ENCODE measurements around the gene TRIOBP. TPM values are rescaled to one million over a fixed set of nuclear protein-coding genes. Genes with fewer than 3 reads are reported as not detected.
A peak's percentile ranks its signal among the peaks of the same experiment; 100 is the strongest.
"Not testable (repeated sequence)": the region's sequence is repeated elsewhere in the genome, so short reads cannot be mapped to it uniquely, and the experiment has no call there.

Gene TRIOBP
- polyA plus RNA-seq, 1 experiment: 73.9 TPM

DNA sequence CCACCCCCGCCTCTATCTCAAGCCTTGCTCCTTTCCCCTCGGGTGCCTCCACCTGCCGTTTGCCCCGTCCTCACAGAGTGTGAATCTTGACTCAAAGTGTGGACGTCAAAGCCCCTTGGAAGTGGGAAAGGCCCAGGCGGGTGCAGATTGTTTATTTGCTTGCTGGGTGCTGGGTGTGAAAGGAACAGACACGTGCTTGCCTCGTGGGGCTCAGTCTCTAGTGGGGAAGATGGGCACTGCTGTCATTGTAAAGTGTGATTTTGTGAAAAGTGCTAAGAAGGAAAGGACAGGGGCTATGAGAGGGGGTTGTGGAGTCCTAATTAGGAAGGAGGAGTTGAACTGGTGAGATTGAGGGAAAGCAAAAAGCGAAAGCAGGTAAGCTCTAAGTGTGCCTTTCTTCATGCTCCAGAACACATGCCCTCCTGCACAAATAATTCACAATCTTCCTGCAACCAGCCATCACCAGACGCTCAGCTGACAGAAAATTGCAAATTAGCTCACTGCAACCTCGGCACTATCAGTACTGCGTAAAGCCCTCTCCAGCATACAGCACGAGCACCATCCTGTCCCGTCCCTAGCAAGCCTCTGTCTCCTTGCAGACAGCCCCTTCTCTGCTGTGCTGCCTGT is 101.1 kb downstream of the TRIOBP start:
- Histone ChIP-seq H3K27me3 (ENCODE audit: control insufficient read depth, insufficient read depth, low read length) (peaks cover 3% of the 10 kb centered on the region; the same call in 1 of the 2 replicates), H3K4me3 (ENCODE audit: low read depth, low read length) (no peak overlapping the region), H3K36me3 (ENCODE audit: control insufficient read depth, insufficient read depth, low read length) (no peaks in the 10 kb centered on the region)
- ChIA-PET CTCF (no interaction called here), POLR2A (no interaction called here)
- TF ChIP-seq, protein P1, sequence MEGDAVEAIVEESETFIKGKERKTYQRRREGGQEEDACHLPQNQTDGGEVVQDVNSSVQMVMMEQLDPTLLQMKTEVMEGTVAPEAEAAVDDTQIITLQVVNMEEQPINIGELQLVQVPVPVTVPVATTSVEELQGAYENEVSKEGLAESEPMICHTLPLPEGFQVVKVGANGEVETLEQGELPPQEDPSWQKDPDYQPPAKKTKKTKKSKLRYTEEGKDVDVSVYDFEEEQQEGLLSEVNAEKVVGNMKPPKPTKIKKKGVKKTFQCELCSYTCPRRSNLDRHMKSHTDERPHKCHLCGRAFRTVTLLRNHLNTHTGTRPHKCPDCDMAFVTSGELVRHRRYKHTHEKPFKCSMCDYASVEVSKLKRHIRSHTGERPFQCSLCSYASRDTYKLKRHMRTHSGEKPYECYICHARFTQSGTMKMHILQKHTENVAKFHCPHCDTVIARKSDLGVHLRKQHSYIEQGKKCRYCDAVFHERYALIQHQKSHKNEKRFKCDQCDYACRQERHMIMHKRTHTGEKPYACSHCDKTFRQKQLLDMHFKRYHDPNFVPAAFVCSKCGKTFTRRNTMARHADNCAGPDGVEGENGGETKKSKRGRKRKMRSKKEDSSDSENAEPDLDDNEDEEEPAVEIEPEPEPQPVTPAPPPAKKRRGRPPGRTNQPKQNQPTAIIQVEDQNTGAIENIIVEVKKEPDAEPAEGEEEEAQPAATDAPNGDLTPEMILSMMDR (IDR thresholded peaks at IDR 0.05; ENCODE audit: insufficient read depth, low read depth, low read length): no peak
- DNase-seq (ENCODE audit: low read depth): no peak

DNA sequence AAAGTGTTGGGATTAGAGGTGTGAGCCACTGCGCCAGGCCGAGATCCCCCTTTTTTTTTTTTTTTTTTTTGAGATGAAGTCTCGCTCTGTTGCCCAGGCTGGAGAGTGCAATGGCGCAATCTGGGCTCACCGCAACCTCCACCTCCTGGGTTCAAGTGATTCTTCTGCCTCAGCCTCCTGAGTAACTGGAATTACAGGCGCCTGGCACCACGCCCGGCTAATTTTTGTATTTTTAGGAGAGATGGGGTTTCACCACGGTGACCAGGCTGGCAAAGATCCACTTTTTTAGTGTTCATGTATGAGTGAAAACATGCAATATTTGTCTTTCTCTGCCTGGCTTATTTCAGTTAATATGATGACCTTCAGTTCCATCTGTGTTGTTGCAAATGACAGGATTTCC is 103.1 kb downstream of the TRIOBP start:
- H3K27me3 ChIP-seq (ENCODE audit: control insufficient read depth, insufficient read depth, low read length); H3K4me3 ChIP-seq (ENCODE audit: low read depth, low read length); H3K36me3 ChIP-seq (ENCODE audit: control insufficient read depth, insufficient read depth, low read length); POLR2A ChIA-PET; DNase-seq (ENCODE audit: low read depth): not testable (repeated sequence)
- CTCF ChIA-PET: interaction anchor here (1.3 kb wide), 1 partner anchor 8 kb away, joined by 3 read pairs; no protein-coding TSS in a partner anchor

DNA sequence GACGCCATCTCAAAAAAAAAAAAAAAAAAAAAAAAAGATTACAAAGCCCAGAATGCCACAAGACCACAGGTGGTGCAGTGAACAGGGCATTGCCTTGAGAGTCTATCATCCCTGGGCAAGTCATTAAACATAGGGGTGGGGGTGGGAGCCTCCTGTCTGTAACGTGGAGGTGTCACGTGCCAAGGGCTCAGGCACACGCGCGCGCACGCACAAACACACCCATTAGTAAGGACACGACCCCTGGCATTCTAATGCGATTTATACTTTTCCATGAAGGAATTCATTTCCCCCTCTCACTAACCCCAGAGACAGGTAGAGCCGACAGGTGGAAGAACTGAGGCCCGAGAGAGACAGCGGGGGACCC is 105.1 kb downstream of the TRIOBP start:
- Histone ChIP-seq H3K4me3 (ENCODE audit: low read depth, low read length) (peak overlapping the region; percentile 60), H3K27me3 (ENCODE audit: control insufficient read depth, insufficient read depth, low read length) (peaks cover 3% of the 10 kb centered on the region; the same call in 1 of the 2 replicates), H3K36me3 (ENCODE audit: control insufficient read depth, insufficient read depth, low read length) (no peaks in the 10 kb centered on the region)
- DNase-seq (ENCODE audit: low read depth): no peak
- TF ChIP-seq, protein P1 (IDR thresholded peaks at IDR 0.05; ENCODE audit: insufficient read depth, low read depth, low read length): no peak
- ChIA-PET POLR2A (no interaction called here), CTCF (interaction anchor here (1.7 to 1.8 kb wide), 2 partner anchors 10 to 158 kb away, joined by 4 to 7 read pairs; no protein-coding TSS in a partner anchor)

DNA sequence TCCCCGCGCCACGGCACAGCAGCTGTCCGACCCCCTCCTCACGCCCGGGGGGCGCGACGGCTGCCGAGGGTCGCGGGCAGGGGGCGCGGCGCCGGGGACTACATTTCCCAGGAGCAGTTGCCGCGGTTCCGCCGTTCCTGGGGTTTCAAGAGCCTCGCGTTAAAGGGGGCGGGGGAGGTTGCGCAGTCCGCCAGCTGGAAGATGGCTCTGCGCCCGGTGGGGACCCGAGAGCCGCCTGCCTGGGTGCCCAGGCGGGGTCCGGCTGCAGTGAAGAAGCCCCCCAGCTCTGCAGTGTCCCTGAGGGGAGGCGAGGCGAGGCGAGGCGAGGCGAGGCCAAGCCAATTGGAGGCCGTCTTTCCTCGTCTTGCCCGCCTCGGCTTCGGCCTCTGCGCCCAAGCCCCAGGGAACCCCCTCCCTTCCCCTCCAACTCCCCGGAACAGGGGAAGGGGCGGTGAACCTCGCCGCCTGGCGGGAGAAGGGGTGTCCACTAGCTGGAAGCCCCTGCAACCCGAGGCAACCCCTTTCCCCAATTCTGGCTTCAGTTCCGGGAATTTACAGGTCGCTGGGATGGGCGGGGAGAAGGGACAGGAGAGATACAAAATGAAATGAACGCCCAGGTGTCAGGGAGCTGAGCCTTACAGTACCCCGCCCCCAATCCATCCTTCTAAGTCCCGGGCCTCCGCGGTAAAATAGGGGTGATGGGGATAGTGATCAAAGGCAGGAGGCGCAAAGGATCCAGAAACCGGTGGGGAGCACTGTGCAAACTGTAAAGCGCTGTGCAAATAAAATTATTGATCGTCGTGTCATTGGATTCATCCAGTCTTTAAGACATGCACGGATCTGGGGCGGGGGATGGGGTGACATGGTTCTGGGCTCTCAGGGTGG is 105.7 kb downstream of the TRIOBP start:
- Histone ChIP-seq H3K4me3 (ENCODE audit: low read depth, low read length) (peak overlapping the region; percentile 60), H3K36me3 (ENCODE audit: control insufficient read depth, insufficient read depth, low read length) (no peaks in the 10 kb centered on the region), H3K27me3 (ENCODE audit: control insufficient read depth, insufficient read depth, low read length) (peaks cover 3% of the 10 kb centered on the region; the same call in 1 of the 2 replicates)
- DNase-seq (ENCODE audit: low read depth): no peak
- ChIA-PET POLR2A (no interaction called here), CTCF (interaction anchor here (1.7 to 1.8 kb wide), 2 partner anchors 10 to 159 kb away, joined by 4 to 7 read pairs; no protein-coding TSS in a partner anchor)
- TF ChIP-seq, protein P1 (IDR thresholded peaks at IDR 0.05; ENCODE audit: insufficient read depth, low read depth, low read length): no peak

DNA sequence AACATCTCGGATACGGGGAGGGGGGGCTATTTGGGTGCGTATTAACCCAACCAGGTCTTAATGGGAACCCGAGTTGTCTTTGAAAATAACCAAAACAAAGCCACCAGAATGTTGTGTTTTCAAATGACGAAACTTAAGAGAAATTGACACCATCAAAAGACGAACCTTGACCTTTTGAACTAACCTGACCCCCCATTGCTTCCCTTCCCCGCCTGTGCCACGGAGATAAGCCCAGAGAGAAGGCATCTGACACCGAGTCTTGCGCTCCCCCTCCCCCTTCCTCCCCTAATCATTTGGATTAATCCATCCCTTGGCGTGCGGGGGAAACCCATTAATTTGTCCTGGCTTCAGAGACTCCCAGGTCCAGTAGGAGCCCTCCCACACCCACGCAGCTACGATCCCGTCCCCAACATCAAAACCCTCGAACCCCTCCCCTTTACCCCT is 106.4 kb downstream of the TRIOBP start:
- Histone ChIP-seq H3K27me3 (ENCODE audit: control insufficient read depth, insufficient read depth, low read length) (no peaks in the 10 kb centered on the region), H3K36me3 (ENCODE audit: control insufficient read depth, insufficient read depth, low read length) (no peaks in the 10 kb centered on the region), H3K4me3 (ENCODE audit: low read depth, low read length) (no peak overlapping the region)
- POLR2A ChIA-PET: no interaction called here
- DNase-seq (ENCODE audit: low read depth): no peak
- TF ChIP-seq, protein P1 (IDR thresholded peaks at IDR 0.05; ENCODE audit: insufficient read depth, low read depth, low read length): no peak
- CTCF ChIA-PET: interaction anchor here (1.7 kb wide), 1 partner anchor 11 kb away, joined by 7 read pairs; no protein-coding TSS in a partner anchor

Data from BJ (cell line).